Activated naive CD4-positive, alpha-beta T cell treated with anti-CD3 and anti-CD28 coated beads, Interleukin-2, amount 50 U/mL, for 72 hours (primary cell): Measurements from ENCODE around the gene BRPF1. TPM values are rescaled to one million over a fixed set of nuclear protein-coding genes. Genes with fewer than 3 reads are reported as not detected.
A peak's percentile ranks its signal among the peaks of the same experiment; 100 is the strongest.

Experiments
- ATAC-seq, 2 donors: fragments of 150-1000 bp; cut with Tn5 transposase; 2 replicates each; pipeline ENCODE4 v1.10.0; 2021; ENCODE audit warnings: mild to moderate bottlenecking in 2 of 2, moderate library complexity in 2 of 2
- DNase-seq, 2 donors: peaks; one replicate each; pipeline ENCODE4 v3.0.0; 2021 to 2022; ENCODE audit warnings: low spot score in 2 of 2
- H3K27ac Mint-ChIP-seq, 2 donors: one replicate each; pipeline ENCODE4 v1.8.0; 2022; ENCODE audit warnings: mild to moderate bottlenecking in 2 of 2, mixed read lengths in 2 of 2
- H3K36me3 Mint-ChIP-seq, 2 donors: one replicate each; pipeline ENCODE4 v1.8.0; 2022; ENCODE audit warnings: mixed read lengths in 2 of 2
- H3K9me3 Mint-ChIP-seq, 2 donors: one replicate each; pipeline ENCODE4 v1.8.0; 2022; ENCODE audit warnings: mixed read lengths in 2 of 2
- total RNA-seq, 2 donors: library from RNA; stranded (reverse); gene quantifications; one replicate each; pipeline ENCODE4 v1.2.3, GENCODE V29; 2022

The BRPF1 gene
- total RNA-seq, 2 donors from 2014 or later: 24.3 to 37.0 TPM

DNA sequence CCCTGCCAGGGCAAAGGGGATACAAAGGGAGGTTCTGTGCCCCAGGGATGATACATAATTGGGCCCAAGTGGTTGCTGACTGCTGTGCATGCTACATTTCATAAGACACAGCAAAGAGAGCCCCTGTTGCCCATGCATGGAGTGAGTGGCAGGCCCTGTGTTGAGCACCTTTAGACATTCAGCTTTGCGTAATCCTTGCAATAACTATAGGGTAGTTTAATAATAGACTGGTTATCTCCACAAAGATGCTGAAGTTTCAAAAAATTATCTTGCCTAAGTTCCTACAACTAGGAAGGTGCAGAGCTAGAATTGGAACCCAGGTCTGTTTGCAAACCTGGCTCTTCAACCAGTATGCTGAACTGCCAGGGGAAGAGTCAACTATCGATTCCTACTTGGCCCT is 16.5 kb downstream of the BRPF1 start:
- H3K9me3 Mint-ChIP-seq: no peaks in the 10 kb centered on the region
- DNase-seq: no peak
- peaks cover 31 to 33% of the 10 kb centered on the region in 2 donors for H3K36me3 Mint-ChIP-seq
- H3K27ac Mint-ChIP-seq: peak overlapping the region in 1 of 2 donors; percentile 37
- ATAC-seq: no peak

DNA sequence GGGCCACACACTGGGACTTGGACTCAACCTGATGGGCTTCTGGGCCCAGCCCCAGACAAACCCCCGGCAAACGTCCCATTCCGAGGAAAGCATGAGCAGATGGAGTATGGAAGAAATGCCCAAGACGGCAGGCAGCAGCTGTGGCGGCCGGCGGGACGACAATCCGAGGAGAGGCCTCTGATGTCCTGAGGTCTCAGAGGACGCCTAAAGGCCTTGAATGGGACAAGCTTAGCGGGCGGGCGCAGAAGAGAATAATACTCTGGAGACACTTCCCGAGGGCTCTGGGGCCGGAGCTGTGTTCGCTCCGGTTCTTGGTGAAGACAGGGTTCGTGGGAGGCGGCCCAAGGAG is 17.7 kb downstream of the BRPF1 start:
- peaks cover 31% of the 10 kb centered on the region in 2 donors for H3K36me3 Mint-ChIP-seq
- DNase-seq (no peak), ATAC-seq (no peak)
- H3K9me3 Mint-ChIP-seq: no peaks in the 10 kb centered on the region
- peak overlapping the region; percentile 87 to 95 for H3K27ac Mint-ChIP-seq

DNA sequence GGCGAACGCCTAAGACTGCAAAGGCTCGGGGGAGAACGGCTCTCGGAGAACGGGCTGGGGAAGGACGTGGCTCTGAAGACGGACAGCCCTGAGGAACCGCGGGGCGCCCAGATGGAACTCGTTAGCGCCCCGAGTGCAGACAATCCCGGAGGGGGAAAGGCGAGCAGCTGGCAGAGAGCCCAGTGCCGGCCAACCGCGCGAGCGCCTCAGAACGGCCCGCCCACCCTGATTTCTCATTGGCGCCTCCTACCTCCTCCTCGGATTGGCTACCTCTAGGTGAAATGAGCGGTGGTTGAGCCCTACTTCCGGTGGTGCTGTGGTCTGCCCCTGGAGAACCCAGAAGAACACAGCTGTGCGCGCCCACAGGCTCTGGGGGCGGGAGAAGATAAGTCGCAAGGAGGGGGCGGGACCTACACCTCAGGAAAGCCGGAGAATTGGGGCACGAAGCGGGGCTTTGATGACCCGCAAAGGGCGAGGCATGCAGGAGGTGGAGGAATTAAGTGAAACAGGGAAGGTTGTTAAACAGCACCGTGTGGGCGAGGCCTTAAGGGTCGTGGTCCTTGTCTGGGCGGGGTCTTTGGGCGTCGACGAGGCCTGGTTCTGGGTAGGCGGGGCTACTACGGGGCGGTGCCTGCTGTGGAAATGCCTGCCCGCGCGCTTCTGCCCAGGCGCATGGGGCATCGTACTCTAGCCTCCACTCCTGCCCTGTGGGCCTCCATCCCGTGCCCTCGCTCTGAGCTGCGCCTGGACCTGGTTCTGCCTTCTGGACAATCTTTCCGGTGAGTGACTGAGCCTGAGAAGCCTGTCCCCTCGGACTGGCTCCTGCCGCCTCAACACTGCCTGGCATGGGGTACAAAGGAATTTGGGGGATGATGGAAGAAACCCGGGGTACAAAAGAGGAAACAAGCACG is 18.4 kb downstream of the BRPF1 start, which contains the start of gene OGG1:
Gene OGG1 (plus strand): TSS at position 308 of the 911 bp plus-strand sequence. CDS start 335 bp downstream, at position 643.
- Mint-ChIP-seq H3K9me3 (no peaks in the 10 kb centered on the region), H3K36me3 (peaks cover 26 to 32% of the 10 kb centered on the region in 2 donors), H3K27ac (peak within 1 kb of the TSS; percentile 87 to 95)
- peak; percentile 95 to 97 for ATAC-seq
- peak; percentile 93 to 98 for DNase-seq

DNA sequence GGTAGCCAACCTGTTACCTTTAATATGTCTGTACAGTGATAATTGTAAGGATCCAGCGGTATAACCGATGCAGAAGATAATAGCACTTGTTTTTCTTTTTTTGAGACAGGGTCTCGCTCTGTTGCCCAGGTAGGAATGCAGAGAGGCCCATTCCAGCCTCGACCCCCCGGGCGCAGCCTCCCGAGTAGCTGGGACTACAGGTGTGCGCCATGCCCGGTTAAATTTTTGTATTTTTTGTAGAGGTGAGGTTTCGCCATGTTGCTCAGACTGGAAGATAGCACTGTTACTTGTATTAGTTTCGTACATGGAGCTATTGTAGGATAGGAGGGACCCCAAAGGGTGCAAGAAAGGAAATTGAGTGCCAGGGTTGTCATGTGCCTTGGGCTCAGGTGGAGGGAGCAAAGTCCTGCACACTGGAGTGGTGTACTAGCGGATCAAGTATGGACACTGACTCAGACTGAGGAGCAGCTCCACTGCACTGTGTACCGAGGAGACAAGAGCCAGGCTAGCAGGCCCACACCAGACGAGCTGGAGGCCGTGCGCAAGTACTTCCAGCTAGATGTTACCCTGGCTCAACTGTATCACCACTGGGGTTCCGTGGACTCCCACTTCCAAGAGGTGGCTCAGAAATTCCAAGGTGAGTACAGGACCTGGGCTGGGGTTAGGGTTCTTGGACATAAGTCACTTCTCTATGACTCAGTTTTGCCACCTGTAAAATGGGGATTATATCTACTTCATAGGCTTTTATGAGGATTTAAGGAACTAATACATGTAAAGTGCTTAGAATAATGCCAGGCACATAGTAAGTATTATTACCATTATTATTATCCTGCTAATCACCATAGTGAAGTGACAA is 19.2 kb downstream of the BRPF1 start:
- ATAC-seq: no peak
- Mint-ChIP-seq H3K27ac (peak overlapping the region; percentile 87 to 95), H3K36me3 (peaks cover 24 to 32% of the 10 kb centered on the region in 2 donors), H3K9me3 (no peaks in the 10 kb centered on the region)
- no peak for DNase-seq

DNA sequence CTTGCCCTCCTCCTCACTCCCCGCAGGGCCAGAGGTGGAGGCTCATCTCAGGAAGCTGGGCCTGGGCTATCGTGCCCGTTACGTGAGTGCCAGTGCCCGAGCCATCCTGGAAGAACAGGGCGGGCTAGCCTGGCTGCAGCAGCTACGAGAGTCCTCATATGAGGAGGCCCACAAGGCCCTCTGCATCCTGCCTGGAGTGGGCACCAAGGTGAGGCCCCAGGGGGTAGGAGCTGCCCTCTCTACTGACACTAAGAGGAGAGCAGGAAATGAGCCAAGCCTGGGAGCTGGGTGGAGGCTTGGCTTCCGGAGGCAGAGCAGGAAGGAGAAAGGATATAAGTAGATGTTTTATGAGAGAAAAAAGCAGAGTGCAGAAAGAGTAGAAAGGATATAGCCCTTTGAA is 23.1 kb downstream of the BRPF1 start:
- DNase-seq (no peak), ATAC-seq (no peak)
- Mint-ChIP-seq H3K27ac (peak overlapping the region; percentile 18 to 64), H3K36me3 (peaks cover 28 to 46% of the 10 kb centered on the region in 2 donors), H3K9me3 (no peaks in the 10 kb centered on the region)

DNA sequence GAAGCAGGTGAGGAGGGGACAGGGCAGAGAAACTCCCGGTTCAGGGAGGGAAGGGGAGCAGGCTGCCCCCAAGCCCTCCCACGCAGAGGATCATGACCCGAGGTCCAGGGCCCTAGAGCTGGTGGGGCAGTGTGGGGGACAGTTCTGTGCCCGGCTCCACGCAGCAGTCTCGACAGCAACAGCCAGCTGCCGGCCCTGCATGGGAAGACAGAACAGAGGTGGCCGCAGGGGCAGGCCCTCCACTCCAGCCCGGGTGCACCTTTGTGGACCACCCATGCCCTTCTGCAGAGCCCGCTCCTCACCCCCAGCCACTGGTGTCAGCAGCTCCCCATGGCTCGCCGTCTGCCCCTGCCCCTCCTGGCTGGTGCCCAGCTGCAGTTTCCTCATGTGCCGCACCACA is 25.9 kb downstream of the BRPF1 start:
- Mint-ChIP-seq H3K9me3 (no peaks in the 10 kb centered on the region), H3K27ac (peak overlapping the region in 1 of 2 donors; percentile 82), H3K36me3 (peaks cover 24 to 34% of the 10 kb centered on the region in 2 donors)
- DNase-seq (no peak), ATAC-seq (no peak)

DNA sequence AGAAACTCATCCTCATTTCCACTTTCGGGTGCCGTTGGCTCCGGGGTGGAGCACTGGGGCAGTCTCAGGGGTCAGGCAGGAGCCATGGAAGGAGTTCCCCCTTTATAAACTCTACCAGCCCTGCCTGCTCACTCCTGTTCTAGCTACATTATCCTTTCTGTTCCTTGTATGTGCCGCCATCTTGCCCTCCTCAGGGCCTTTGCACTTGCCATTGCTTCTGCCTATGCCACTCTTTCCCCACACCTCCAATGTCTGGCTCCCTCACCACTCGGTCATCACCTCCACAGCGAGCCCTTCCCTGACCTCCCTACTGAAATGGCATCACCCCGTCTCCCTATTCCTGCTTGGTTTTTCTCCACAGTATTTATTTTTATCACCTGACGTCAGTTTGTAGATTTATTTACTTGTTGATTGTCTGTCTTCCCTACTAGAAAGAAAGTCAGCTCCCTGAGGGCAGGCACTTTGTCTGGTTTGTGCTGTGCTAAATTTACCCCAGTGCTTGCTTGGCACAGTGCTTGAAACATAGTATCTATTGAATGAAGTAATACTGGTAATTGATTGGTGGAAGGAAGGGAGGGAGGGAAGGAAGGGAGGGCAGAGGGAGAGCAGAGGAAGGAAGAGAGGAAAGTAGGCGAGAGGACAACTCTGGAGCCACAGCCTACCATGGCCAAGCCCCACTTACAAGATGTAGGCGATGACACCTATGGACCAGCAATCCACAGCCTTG is 29.4 kb downstream of the BRPF1 start:
- Mint-ChIP-seq H3K27ac (peak overlapping the region; percentile 2 to 62), H3K36me3 (peaks cover 26 to 31% of the 10 kb centered on the region in 2 donors), H3K9me3 (no peaks in the 10 kb centered on the region)
- DNase-seq (no peak), ATAC-seq (no peak)

DNA sequence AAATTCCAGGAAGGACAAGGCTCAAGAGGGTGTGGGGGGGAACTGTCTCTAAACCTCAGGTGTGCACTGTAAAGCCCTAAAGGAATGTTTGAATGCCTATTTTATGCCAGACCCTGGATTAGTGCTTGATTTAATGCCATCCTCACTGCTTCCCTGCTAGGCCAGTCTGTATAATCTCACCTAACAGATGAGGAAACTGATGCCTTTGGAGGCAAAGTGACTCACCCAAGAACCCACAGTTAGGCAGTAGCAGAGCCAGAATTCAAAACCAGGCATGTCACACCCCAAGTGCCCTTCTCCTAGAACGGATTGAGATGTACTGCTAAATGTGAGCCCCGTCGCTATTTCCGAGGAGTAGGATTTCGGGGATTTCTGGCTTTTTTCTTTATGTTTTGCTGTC is 30.4 kb downstream of the BRPF1 start:
- ATAC-seq (peak in 1 of 2 donors; percentile 65), DNase-seq (no peak)
- no peak overlapping the region for H3K27ac Mint-ChIP-seq
- H3K9me3 Mint-ChIP-seq: no peaks in the 10 kb centered on the region
- peaks cover 18 to 31% of the 10 kb centered on the region in 2 donors for H3K36me3 Mint-ChIP-seq

DNA sequence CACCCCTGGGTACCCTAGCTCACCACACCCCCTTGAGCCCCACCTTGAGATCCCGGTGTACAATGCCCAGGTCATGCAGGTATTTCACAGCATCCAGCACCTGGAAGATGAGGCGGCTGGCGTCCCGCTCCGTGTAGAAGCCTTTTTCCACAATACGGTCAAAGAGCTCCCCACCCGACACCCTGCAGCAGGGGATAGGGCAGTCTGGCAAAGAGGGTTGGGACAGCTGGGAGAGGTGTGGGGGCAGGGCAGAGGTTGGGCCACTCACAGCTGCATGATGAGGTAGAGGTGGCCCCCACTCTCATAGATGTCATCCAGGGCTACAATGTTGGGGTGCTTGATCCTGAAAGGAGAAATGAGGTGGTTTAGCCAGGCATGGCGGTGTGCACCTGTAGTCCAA is 31.3 kb downstream of the BRPF1 start:
- DNase-seq: no peak
- Mint-ChIP-seq H3K9me3 (no peaks in the 10 kb centered on the region), H3K36me3 (peaks cover 18 to 31% of the 10 kb centered on the region in 2 donors), H3K27ac (peak overlapping the region in 1 of 2 donors; percentile 83)
- ATAC-seq: no peak

DNA sequence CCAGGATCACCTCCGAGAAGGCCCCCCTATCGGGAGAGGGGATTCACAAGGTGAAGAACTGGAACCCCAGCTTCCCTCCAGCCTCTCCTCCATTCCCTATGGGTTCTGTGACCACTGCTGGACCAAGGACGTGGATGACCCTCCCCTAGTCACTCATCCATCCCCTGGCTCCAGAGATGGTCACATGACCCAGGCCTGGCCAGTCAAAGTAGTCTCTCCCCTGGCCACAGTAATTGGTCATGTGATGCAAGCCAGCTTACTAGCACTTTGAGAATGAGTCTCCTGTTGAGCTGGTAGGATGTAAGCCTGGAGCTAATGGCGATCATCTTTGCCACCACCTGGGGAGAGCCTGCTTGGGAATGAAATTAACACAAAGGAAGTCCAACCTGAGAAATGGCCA is 34.3 kb downstream of the BRPF1 start:
- no peak for ATAC-seq

DNA sequence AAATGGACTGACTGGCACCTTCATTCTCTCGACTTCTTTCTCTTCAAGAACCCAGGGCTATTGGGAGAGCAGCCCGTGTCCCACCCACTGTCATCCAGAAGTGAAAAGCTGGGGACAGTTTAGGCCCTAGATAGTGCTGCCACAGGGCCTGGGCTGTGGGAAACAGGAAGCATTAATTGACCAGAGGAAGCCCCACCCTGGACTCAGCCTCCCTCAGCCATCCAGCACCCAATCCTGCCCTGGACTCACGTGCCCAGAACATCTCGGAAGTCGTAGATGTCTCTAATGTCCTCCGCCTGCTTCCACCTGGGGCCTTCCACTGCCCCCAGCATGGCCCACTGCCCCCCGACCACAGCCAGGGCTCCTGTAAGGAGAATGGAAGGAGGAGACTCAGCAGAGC is 35.9 kb downstream of the BRPF1 start:
- ATAC-seq: no peak
- Mint-ChIP-seq H3K27ac (peak overlapping the region in 1 of 2 donors; percentile 65), H3K9me3 (no peaks in the 10 kb centered on the region), H3K36me3 (peaks cover 7 to 8% of the 10 kb centered on the region in 2 donors)
- DNase-seq: no peak

More for the DNA sequence above, 34.3 kb downstream of the BRPF1 start:
- DNase-seq: no peak
- Mint-ChIP-seq H3K27ac (peak overlapping the region in 1 of 2 donors; percentile 36), H3K9me3 (no peaks in the 10 kb centered on the region), H3K36me3 (peaks cover 11 to 12% of the 10 kb centered on the region in 2 donors)

DNA sequence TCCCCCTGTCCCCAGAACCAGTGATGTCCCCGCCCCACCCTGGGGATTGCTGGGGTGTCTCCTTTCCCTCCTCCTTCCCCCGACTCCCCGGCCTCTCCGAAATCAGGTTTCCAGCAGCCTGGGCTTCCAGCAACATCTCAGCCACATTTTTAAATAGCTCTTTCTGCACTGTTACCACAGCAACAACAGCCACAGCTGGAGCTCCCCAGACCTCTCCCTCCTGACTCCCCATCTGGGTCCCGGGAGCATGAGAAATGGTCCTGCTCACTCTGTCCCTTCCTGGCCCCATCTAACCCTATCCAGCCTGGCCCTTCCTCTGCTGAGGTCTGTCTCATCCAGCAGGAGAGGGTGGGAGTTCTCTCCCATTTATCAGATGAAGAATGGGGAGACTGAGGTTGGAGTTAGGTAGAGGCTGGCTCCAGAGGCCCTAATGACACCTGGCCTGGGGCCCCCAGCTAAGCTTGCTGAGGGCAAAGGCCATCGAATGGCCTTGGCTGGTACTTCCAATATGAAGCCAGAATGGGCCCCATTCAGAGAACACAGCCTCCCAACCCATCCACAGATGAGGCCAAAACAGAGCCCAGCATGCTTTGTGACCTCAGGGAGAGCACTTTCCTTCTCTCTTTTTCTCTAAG is 36.7 kb downstream of the BRPF1 start:
- Mint-ChIP-seq H3K36me3 (peaks cover 7 to 8% of the 10 kb centered on the region in 2 donors), H3K9me3 (no peaks in the 10 kb centered on the region), H3K27ac (peak overlapping the region; percentile 65 to 81)
- ATAC-seq: no peak
- no peak for DNase-seq

DNA sequence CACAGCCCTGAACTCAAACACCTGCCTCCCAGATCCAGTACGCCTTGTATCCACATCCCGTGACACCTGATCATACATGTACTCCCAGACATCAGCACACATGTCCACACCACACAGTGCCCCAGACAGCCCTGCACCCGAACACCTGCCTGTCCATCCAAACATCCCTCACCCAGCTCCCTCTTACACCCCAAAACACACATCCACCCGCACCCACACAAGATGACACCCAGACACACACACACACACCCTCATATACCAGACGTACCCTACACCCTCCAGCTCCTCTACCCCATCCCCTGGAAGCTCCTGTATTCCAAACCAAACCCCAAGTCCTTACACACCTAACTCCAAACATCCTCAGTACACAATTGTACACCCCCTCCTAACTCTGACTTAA is 37.5 kb downstream of the BRPF1 start:
- DNase-seq (no peak), ATAC-seq (no peak)
- H3K9me3 Mint-ChIP-seq: no peaks in the 10 kb centered on the region
- peak overlapping the region; percentile 18 to 42 for H3K27ac Mint-ChIP-seq
- peaks cover 7 to 8% of the 10 kb centered on the region in 2 donors for H3K36me3 Mint-ChIP-seq

DNA sequence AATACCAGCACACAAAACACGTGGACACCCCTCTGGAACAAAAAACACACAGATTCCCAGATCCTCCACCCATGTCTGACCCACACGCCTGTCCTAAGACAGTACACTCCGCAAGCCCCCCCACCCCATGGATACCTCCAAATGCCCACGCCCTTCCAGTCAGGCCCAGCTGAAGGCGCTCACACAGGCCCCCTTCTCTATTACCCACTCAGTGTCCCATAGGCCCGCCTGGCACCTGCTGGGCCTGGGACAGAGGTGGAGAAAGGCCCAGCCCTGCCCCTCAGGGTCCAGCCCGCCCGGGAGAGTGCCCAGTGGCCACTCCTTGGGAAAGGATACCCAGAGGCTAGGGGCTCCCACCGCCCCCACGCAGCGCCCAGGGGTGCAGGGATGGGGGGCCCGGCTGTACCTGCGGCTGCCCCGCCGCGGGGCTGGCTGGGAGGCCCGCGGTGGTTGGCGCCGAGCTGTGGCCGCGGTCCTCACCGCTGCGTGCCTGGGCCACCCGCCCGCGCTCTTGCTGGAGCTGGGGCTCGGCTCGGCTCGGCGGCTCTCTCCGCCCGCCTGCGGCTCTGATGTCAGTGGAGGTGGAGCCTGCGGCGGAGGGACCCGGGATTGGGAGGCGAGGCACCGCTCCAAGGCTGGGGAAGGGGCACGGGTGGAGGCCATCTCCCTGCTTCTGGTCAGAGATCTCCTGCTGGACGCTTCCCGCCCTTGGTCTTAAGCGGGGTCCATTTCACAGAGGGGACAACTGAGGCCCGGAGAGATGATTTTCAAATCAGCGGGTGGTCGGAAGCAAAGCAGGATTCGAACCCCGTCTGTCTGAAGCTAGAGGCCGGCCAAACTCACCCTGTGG is 38.1 kb downstream of the BRPF1 start, which contains the start of gene CAMK1:
Gene CAMK1 (minus strand): TSS at position 522 of the 850 bp plus-strand sequence. CDS start 2,198 bp downstream, outside the sequence.
- peaks cover 7 to 8% of the 10 kb centered on the region in 2 donors for H3K36me3 Mint-ChIP-seq

DNA sequence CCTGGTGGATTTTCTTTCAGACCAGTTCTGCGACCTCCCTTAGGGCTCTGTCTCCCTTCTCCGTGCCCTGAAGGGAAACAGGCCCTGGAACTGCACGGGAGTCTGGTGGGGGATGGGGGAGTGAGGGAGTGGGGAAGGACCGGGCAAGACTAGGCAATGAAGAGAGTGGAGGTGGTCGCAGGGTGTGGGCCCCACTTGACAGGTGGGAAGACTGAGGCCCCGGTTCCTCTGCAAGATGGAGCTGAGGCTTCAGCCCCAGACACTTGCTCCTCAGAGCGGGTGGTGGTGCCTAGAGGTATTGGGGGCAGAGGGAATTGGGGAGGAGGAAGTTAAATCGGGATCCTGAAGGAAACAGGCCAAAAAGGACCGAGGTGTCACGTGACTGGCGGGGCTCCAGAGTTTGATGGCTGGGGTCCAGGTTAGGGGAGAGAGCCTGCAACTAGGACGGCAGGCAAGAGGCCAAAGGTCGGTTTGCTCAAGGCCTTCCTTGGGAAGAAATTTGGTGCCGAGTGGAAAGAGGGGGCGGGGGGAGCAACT is 38.8 kb downstream of the BRPF1 start:
- H3K9me3 Mint-ChIP-seq: no peaks in the 10 kb centered on the region
- ATAC-seq (no peak), DNase-seq (no peak)
- H3K27ac Mint-ChIP-seq: peak overlapping the region; percentile 42 to 44
- H3K36me3 Mint-ChIP-seq: peaks cover under 1 to 8% of the 10 kb centered on the region in 2 donors

More for the DNA sequence above, 38.1 kb downstream of the BRPF1 start, which contains the start of gene CAMK1:
- DNase-seq (peak; percentile 73 to 75), ATAC-seq (peak; percentile 93 to 96)
- H3K9me3 Mint-ChIP-seq: no peaks in the 10 kb centered on the region
- H3K27ac Mint-ChIP-seq: peak within 1 kb of the TSS; percentile 42 to 44
